GM21723 (cell line): ENCODE results near the gene AXL.
"Not testable (repeated sequence)": the region's sequence is repeated elsewhere in the genome, so short reads cannot be mapped to it uniquely, and the experiment has no call there.

Source experiments
- ATAC-seq: cut with Tn5 transposase; IDR thresholded peaks from one replicate; pipeline ENCODE4 v1.9.1; 2021; ENCODE audit warnings: mild to moderate bottlenecking, moderate library complexity; ENCODE audit not compliant: unreplicated experiment

Gene AXL

DNA sequence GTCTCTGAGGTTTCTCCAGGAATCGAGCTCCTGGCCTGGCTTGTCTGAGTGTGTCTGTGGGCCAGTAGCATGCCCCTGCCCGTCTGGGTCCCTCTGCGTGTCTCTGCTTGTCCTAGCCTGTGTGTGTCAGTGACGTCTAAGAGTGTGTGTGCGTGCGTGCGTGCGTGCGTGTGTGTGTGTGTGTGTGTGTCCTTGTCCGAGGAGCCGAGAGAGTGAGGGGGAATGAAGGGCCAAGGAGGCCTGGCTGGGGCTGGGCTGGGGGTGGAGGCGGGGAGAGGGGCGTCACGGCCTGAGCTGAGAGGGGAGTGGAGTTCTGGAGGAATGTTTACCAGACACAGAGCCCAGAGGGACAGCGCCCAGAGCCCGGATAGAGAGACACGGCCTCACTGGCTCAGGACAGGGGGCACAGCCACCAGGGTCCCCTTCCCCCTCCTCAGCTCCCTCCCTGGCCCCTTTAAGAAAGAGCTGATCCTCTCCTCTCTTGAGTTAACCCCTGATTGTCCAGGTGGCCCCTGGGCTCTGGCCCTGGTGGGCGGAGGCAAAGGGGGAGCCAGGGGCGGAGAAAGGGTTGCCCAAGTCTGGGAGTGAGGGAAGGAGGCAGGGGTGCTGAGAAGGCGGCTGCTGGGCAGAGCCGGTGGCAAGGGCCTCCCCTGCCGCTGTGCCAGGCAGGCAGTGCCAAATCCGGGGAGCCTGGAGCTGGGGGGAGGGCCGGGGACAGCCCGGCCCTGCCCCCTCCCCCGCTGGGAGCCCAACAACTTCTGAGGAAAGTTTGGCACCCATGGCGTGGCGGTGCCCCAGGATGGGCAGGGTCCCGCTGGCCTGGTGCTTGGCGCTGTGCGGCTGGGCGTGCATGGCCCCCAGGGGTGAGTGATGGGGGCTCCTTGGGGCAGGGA, at the start of gene AXL:
Gene AXL, plus strand, starts transcription at position 609 of the 893 bp plus-strand sequence. Its CDS starts 170 bp downstream, at position 779.
- no peak for ATAC-seq

DNA sequence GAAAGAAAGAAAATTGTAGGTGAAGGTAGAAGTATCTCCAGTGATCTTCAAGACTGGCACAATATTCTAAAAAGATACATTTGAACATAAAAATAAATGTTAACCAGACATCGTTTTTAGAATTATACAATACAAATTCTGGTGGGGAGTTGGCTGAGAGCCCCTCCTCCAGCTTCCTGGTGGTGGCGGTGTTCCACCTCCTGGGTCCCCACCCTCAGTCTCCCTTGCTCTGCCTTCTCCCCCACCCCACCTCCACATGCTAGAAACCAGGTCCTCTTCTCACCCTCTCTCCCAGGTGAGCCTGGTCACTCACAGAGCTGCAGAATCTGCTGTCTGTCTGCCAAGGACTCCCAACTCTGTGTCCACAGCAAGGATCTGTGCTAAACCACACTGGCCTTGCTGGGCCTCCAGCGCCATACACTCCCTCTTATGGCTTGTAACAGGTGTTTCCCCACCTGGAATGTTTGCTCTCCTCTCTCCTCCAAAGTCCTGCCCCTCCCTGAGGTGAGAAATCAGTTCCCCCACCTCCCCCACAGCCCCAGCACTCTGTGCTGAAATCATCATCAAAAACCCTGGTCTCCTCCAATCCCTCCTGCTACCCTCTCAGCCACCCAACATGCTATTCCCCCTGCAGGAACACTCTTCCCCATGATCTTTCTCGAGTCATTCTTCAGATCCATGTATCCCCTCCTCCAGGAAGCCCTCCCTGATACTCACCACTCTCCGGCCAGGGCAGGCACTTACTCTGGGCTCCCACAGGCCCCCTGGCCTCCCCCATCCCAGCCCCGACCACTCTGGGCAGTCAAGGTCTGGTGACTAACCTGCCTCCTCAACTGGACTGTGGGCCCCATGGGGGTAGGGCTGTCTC, 46.5 kb upstream of the AXL start:
- ATAC-seq, result no peak

DNA sequence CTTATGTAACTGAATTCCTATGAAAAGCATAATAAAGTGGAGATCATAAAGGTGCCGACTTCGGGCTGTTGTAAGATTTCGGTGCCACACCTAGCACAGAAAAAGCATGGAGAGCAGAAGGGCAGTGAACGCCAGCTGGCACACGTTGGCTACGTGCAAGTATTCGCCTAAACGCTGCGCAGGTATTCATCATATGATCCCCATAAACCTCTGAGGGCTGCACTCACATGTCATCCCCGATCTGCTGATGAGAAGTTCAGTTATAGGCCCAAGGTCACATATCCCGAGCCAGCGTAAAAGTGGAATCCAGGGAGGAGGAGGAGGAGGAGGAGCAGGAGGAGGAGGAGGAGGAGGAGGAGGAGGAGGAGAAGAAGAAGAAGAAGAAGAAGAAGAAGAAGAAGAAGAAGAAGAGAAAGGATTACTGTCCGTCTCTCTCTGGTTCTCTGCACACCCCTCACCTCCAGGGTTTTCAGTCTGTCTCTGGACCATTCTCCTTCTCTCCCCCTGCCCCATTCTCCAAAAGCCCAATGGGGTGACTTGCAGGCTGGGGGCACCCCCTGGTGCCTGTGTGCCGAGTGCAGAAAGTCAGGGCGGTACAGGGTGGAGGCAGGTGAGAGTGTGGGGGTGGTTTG, 44.6 kb upstream of the AXL start:
- ATAC-seq, result no peak

DNA sequence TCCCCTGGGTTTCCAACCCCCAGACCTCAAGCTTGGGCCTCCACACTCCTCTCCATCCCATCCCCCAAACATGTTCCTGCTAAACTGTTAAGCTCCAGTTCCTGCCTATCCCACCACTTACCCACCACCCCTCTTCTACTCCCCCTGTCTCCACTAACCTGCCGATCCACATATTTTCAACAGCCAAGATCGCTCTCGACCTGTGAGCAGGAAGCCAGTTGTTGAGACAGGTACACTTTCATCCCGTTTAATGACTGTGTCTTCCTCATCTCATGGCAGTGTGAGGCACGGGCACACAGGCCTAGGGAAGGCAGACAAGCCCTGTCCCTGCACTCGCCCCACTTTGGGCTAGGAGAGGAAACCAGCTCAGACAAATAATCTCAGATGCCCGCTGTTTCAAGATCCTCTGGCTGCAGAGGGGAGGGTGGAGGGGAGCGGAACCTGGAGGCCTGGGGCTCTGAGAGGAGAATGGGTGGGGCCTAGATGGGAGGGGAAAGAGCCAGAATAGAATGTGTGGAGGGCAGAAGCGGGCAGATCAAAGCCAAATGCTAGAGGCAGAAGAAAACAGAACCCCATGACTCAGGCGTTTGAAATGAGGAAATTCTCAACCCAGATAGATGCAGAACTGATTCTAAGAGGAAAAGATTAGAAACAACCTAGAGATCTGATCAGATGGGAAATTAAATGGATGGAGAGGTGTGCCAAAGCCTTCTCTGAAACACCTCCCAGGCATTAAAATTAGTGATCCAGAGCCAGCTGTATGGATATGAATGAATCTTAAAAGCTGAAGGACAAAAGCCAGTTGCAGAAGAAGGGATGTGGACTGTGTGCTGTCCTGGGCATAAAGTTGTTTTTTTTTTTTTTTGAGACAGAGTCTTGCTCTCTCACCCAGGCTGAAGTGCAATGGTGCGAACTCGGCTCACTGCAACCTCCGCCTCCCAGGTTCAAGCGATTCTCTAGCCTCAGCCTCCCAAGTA, 42.9 kb upstream of the AXL start:
- no peak for ATAC-seq

DNA sequence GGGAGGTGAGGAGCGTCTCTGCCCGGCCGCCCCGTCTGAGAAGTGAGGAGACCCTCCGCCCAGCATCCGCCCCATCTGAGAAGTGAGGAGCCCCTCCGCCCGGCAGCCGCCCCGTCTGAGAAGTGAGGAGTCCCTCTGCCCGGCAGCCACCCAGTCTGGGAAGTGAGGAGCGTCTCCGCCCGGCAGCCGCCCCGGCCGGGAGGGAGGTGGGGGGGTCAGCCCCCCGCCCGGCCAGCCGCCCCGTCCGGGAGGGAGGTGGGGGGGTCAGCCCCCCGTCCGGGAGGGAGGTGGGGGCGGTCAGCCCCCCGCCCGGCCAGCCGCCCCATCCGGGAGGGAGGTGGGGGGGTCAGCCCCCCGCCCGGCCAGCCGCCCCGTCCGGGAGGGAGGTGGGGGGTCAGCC, 38.9 kb upstream of the AXL start:
- not testable (repeated sequence) for ATAC-seq

DNA sequence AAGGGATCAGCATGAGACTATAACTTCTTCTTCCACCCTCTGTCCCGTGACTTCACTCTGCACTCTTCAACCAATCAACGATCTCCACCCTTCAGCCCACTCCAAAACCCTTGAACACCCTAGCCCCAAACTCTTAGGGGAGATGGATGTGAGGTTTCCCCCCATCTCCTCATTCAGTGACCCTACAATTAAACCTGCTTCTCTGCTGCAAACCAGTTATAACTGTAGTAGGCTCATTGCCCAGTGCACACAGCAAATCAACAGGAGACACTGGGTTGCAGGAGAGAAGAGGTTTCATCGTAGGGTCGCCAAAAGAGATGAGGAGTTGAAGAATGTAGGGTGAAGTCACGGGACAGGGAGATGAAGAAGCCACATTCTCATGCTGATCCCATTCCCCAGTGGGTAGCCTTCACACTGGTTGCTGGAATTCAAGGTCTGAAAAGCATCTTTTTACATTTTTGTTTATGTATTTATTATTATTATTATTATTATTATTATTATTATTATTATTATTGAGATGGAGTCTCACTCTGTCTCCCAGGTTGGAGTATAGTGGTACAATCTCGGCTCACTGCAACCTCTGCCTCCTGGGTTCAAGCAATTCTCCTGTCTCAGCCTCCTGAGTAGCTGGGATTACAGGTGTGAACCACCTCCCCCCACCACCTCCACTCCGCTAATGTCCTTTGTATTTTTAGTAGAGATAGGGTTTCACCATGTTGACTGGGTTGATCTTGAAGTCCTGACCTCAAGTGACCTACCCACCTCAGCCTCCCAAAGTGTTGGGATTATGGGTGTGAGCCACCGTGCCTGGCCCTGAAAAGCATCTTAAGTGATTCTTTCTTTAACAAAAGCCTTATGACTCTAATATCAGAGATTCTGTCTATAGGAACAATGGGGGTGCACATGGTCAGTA, 31.8 kb upstream of the AXL start:
- no peak for ATAC-seq

DNA sequence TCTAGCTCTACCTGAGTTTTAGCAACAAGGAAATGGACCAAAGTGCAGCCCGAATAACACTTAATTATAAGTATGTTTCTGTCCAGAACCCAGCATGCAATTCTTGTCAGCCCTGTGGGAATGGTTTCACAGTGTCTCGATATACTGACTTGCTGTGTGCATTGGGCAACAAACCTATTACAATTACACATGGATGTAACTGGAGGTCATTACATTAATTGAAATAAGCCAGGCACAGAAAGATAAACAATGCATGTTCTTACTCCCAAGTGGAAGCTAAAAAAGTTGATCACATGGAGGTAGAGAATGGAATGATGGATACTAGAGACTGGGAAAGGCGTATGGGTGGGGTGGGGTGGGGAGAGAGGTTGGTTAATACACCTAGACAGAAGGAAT, 31.1 kb upstream of the AXL start:
- ATAC-seq, result no peak

DNA sequence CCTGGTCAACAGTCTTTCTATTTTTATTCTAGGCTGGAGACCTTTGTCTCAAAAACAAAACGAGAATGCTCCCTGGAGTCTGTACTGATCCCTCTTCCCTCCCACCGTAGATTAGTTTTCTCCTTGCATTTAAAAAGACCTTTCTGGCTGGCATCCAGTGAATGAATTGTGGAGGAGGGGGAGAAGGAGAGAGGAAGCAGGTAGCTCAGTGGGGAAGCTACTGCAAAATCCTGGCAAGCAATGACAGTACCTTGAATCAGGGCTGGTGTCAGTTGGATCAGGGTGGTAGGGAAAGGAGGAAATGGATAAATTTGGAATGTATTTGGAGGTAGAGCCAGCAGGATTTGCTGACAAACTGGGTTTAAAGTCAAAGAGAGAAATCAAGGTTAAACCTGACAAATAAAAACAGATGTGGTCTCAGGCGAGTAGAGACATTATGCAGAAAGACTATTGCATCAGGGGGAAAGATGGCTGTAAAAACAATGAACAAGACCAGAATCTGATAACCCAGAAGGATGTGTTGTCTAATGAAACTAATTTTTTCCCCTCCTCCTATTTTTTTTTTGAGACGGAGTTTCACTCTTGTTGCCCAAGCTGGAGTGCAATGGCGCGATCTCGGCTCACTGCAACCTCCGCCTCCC, 29.5 kb upstream of the AXL start:
- no peak for ATAC-seq

DNA sequence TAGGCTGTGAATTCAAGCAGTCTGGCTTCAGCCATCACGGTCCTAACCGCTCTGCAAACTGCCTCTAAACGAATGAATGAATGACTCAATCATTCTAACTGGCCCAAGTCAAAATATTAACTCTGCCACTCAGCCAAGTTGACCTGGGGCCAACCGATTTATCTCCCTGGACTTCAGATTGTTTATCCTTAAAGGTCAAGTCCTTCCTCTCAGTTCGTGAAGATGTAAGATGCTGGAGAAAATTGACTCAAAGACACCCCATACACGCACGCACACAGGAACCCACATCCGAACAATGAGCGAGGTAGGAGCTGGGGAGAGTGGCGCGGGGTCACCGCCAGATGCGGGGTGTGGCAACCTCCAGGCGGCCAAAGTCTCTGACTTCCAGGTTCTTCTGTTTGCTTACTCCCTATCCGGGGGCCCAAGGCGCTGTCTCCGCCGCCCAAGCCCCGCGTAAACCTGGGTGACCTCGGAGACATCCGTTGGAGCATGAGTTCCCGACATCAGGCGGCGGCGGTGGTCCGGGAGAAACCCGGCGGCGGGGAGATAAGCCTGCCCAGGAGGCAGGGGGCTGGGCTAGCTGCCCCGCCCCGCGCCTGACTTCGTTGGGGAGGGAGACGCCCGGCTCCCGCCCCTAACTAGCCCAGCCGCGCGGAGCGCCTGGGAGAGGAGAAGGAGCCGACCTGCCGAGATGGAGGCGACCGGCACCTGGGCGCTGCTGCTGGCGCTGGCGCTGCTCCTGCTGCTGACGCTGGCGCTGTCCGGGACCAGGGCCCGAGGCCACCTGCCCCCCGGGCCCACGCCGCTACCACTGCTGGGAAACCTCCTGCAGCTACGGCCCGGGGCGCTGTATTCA, 26.2 kb upstream of the AXL start, which contains the start of gene CYP2S1:
Gene CYP2S1, plus strand, starts transcription at position 646 of the 856 bp plus-strand sequence. Its CDS starts 46 bp downstream, at position 692.
- no peak for ATAC-seq

DNA sequence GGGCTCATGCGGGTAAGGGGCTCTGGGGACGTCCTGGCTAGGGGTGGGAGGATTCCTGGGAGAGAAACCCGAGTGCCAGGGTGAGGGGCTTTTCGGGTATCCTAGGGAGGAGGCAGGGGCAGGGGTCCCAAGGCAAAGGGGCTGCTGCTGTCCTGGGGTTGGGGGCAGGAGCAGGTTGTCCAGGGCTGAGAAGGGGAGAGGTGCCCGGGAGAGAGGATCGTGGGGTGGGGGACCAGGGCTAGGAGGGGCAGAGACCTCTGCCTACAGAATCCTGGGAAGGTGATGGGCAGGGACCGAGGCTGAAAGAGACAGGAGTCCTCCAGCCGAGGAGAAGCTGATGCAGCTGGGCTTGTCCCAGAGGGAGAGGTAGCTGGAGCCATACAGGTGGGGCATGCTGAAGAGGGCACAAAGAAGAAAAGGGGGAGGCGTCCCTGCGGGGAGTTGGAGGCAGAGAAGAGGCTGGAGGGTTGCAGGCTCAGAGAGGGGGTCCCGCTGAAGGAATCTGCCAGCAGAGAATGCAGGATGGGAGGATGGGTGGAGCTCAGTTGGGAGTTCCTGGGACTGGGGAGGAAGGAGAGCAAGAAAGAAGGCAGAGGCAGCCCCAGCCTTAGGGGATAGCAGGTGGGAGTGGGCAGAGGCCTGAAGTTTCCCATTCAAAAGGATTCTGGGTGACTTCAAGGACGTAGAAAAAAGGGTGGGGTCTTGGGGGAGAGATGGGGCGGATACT, 25.4 kb upstream of the AXL start:
- ATAC-seq, result no peak

DNA sequence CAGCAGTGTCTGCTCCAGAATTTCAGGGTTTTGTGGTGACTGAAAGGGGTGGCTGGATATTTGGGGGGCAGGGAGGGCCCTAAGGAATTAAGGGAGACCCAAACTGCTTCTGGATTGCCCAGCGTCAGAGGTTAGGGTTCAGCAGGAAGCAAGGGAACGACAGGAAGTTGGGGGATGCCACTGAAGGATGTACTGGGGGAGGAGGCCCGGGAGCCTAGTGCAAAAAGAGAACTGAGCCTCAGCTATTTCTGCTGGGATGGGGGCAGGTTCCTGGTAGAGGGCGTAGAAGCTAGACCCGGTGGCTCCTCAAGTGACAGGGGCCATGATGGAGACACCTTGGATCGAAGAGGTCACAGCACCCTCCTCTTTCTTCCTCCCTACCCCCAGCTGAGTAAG, 24.9 kb upstream of the AXL start:
- ATAC-seq, result no peak

DNA sequence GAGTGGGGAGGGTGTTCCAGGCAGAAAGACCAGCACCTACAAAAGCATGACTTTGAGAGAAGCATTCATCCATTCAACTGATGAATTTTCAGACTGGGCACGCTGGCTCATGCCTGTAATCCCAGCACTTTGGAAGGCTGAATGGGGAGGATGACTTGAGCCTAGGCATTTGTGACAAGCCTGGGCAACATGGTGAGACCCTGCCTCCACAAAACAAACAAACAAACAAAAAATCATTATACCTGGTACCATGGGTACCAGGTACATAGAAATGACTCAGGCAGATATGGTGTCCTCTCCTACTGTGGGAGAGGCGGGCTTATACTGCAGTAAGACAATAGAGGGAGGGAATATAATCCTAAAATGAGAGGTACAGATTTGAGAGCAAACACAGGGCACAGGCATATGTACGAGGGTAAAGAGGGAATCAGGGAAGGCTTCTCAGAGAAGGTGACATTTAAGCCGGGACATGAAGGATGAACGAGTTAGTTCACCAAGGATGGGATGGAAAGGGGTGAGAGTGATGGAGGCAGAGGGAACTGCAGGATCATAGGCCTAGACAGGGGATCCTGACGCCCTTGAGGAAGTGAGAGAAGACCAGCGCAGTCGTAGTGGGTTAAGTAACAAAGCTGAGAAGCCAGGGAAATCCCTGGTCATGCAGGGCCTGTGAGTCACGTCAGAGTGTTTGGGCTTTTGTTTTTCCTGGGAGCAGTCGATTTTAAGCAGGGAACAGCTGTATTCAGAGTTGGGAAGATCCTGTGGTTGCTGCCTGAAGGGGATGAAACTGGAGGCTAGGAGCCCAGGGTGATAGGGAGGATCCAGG, 23.1 kb upstream of the AXL start:
- no peak for ATAC-seq

GRCh38 chr19:41198559-41198958, 20.5 kb upstream of the AXL start:
- ATAC-seq, result no peak

DNA sequence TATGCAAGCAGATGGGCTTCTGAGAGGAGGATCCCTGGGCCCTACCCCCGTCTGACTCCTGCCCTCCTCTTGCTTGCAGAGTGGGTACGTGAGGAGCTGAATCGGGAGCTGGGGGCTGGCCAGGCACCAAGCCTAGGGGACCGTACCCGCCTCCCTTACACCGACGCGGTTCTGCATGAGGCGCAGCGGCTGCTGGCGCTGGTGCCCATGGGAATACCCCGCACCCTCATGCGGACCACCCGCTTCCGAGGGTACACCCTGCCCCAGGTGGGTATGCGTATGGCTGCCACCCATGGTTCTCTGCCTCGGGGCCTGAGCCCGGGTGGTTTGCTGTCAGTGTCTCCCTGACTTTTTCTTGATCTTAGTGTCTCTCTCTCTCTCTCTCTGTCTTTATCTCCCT, 15.7 kb upstream of the AXL start:
- no peak for ATAC-seq

DNA sequence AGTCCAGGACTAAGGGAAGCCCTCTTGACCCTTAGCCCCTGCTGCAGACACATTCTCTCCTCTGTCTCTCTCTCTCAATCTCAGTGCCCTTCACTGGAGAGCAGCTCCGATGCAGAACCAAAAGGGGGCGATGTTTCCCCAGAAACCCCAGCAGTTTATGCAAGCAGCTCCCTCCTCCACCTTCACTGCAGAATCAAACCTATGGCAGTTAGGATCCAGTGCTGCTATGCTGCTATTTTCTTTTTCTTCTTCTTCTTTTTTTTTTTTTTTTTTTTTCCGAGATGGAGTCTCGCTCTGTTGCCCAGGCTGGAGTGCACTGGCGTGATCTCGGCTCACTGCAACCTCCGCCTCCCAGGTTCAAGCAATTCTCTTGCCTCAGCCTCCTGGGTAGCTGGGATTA, 14.7 kb upstream of the AXL start:
- ATAC-seq, result not testable (repeated sequence)

DNA sequence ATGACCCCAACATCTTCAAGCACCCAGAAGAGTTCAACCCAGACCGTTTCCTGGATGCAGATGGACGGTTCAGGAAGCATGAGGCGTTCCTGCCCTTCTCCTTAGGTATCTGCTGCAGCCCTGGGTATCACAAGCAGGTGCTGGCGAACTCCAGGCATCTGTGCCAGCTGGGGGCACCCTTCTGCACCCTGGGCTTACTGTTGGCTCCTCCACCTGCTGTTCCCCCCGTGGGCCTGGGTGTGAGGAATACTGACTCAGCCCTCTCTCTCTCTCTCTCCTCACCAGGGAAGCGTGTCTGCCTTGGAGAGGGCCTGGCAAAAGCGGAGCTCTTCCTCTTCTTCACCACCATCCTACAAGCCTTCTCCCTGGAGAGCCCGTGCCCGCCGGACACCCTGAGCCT, 13.0 kb upstream of the AXL start:
- no peak for ATAC-seq
